GM12878 (cell line): ENCODE measurements around the gene POM121L12. TPM values are rescaled to one million over a fixed set of nuclear protein-coding genes. Genes with fewer than 3 reads are reported as not detected.

Experiments used
- BCL3 ChIP-seq: IDR thresholded peaks from 2 replicates; pipeline ENCODE4 v1.6.1; 2011; ENCODE audit warnings: borderline replicate concordance, low read depth, mild to moderate bottlenecking, moderate library complexity, low read length; ENCODE audit not compliant: insufficient read depth, poor library complexity, severe bottlenecking
- BCLAF1 ChIP-seq: fragments of 450-650 bp; IDR thresholded peaks from 2 replicates; pipeline ENCODE4 v1.6.1; 2017; ENCODE audit warnings: antibody characterized with exemption, mild to moderate bottlenecking, moderate library complexity
- POLR2AphosphoS2 ChIP-seq: IDR thresholded peaks from 2 replicates; pipeline ENCODE4 v1.6.1; 2011; ENCODE audit warnings: low read depth, mild to moderate bottlenecking, low read length, improper control_type of control experiment, moderate library complexity
- TBL1XR1 ChIP-seq: IDR thresholded peaks from 2 replicates; pipeline ENCODE4 v1.6.1; 2012; ENCODE audit warnings: low read depth, low read length, improper control_type of control experiment
- TCF3 ChIP-seq: IDR thresholded peaks from 2 replicates; pipeline ENCODE4 v1.6.1; 2012; ENCODE audit warnings: low read depth, mild to moderate bottlenecking, low read length, borderline replicate concordance; ENCODE audit not compliant: insufficient read depth
- TCF7 ChIP-seq: IDR thresholded peaks from 2 replicates; pipeline ENCODE4 v1.6.1; 2014; ENCODE audit warnings: antibody characterized with exemption, borderline replicate concordance
- ZBTB4 ChIP-seq: fragments of 450-650 bp; formaldehyde crosslinking; IDR thresholded peaks from 2 replicates; pipeline ENCODE4 v1.4.0; 2022; ENCODE audit warnings: mild to moderate bottlenecking, moderate library complexity
- polyA plus RNA-seq, 11 experiments: library from polyadenylated mRNA; depleted of rRNA in 4 of 11; unstranded in 6 of 11; stranded (reverse) in 5 of 11; fragments of >200 nt; fragmentation: Nextera tagmentation in 4 of 11; fragmentation: Illumina TruSeq in 1 of 11; extraction: Ambion mirVana in 4 of 11; extraction: Trizol in 1 of 11; gene quantifications; 1 replicate in 1 of 11; 2 replicates in 10 of 11; pipeline versions ENCODE4 v1.2.1 to v1.2.3, GENCODE V29; 2011 to 2016; ENCODE audit warnings: inconsistent platforms in 2 of 11, missing spikeins in 2 of 11, low read depth in 1 of 11
- total RNA-seq, 4 experiments: library from RNA; depleted of rRNA in 3 of 4; stranded (reverse); fragments of >200 nt in 3 of 4; fragmentation: Illumina TruSeq in 1 of 4; extraction: Trizol in 1 of 4; gene quantifications; 2 replicates each; pipeline versions ENCODE4 v1.2.1 to v1.2.3, GENCODE V29; 2013 to 2021

Gene POM121L12
- total and polyA plus RNA-seq, 10 of the 15 experiments (the other 5 are each of a cell fraction or from before 2014, with no cell fraction given), result not detected

GRCh38 chr7:52992001-52992400 lies 43.4 kb upstream of the POM121L12 start (continued):
- TF ChIP-seq ZBTB4 (CRISPR knock-in tag), result no peak
- no peak for TF ChIP-seq BCLAF1
- no peak for TF ChIP-seq BCL3
- TF ChIP-seq TCF3, result no peak
- no peak for TF ChIP-seq POLR2AphosphoS2
- TF ChIP-seq TBL1XR1, result no peak
- TF ChIP-seq TCF7, result no peak
